IMR-90 (cell line): ENCODE results near the gene CNTNAP3. TPM values are rescaled to one million over a fixed set of nuclear protein-coding genes. Genes with fewer than 3 reads are reported as not detected.
"Not testable (repeated sequence)": the region's sequence is repeated elsewhere in the genome, so short reads cannot be mapped to it uniquely, and the experiment has no call there.

Source experiments
- ATAC-seq: fragments of 200-7000 bp; cut with Tn5 transposase; 2 replicates; pipeline ENCODE4 v1.9.1; 2020; ENCODE audit warnings: low read depth, mild to moderate bottlenecking, moderate library complexity
- Bru-seq: library from RNA; stranded (reverse); fragments of 400-500 nt; gene quantifications from one replicate; lab custom pipeline; 2021; lab: Mats Ljungman, UMichigan
- BruChase-seq, 2 experiments: library from RNA; stranded (reverse); fragments of 400-500 nt; gene quantifications; one replicate each; lab custom pipeline; 2021; lab: Mats Ljungman, UMichigan
- BruUV-seq: library from RNA; stranded (reverse); fragments of 400-500 nt; replicated peaks from 2 replicates; lab custom pipeline; 2021; lab: Mats Ljungman, UMichigan
- CTCF ChIA-PET: fragments of 300-600 bp; formaldehyde crosslinking; extraction: SDS; loops from one replicate; lab custom pipeline; 2021; ENCODE audit warnings: antibody characterized with exemption; lab: Yijun Ruan, JAX
- POLR2A ChIA-PET: fragments of 300-600 bp; sonication (Branson Sonifier 250); formaldehyde crosslinking; loops from one replicate; lab custom pipeline; 2022; ENCODE audit warnings: antibody characterized with exemption; ENCODE audit not compliant: unreplicated experiment; lab: Charles Lee
- DNase-seq: peaks from one replicate; pipeline ENCODE4 v3.0.0; 2013
- H2AFZ ChIP-seq: replicated peaks from 2 replicates; pipeline ENCODE3; 2013; ENCODE audit warnings: low read length, mild to moderate bottlenecking; ENCODE audit not compliant: poor library complexity
- H2AK5ac ChIP-seq: 2 replicates; pipeline ENCODE4 v1.6.1; 2013; ENCODE audit warnings: low read depth, low read length, inconsistent platforms
- H2AK9ac ChIP-seq: replicated peaks from 2 replicates; pipeline ENCODE3; 2013; ENCODE audit warnings: mild to moderate bottlenecking, low read depth, low read length, moderate library complexity; ENCODE audit not compliant: poor library complexity
- H2BK120ac ChIP-seq: 2 replicates; pipeline ENCODE4 v1.6.1; 2013; ENCODE audit warnings: low read depth, low read length, inconsistent platforms
- H2BK15ac ChIP-seq: 3 replicates; pipeline ENCODE4 v1.6.1; 2013; ENCODE audit warnings: low read depth, low read length, inconsistent platforms
- H2BK20ac ChIP-seq: 2 replicates; pipeline ENCODE4 v1.6.1; 2013; ENCODE audit warnings: low read depth, mild to moderate bottlenecking, inconsistent platforms, low read length, moderate library complexity
- H2BK5ac ChIP-seq: 2 replicates; pipeline ENCODE4 v1.6.1; 2013; ENCODE audit warnings: mild to moderate bottlenecking, low read depth, low read length, inconsistent platforms; ENCODE audit not compliant: poor library complexity, severe bottlenecking
- H3K14ac ChIP-seq: replicated peaks from 2 replicates; pipeline ENCODE4 v1.6.1; 2013; ENCODE audit warnings: low read depth, low read length, inconsistent platforms
- H3K18ac ChIP-seq: 2 replicates; pipeline ENCODE4 v1.6.1; 2013; ENCODE audit warnings: low read depth, low read length, control low read depth
- H3K23ac ChIP-seq: 2 replicates; pipeline ENCODE4 v1.6.1; 2013; ENCODE audit warnings: low read depth, low read length, inconsistent platforms
- H3K27ac ChIP-seq: 2 replicates; pipeline ENCODE4 v1.5.1; 2013; ENCODE audit warnings: mild to moderate bottlenecking, control low read depth, low read length; ENCODE audit not compliant: insufficient read depth
- H3K27me3 ChIP-seq: 2 replicates; pipeline ENCODE4 v1.6.1; 2013; ENCODE audit warnings: low read length; ENCODE audit not compliant: control insufficient read depth, insufficient read depth
- H3K36me3 ChIP-seq: 2 replicates; pipeline ENCODE4 v1.6.1; 2013; ENCODE audit warnings: low read length, mixed read lengths; ENCODE audit not compliant: control insufficient read depth, insufficient read depth
- H3K4ac ChIP-seq: 2 replicates; pipeline ENCODE4 v1.6.1; 2013; ENCODE audit warnings: low read depth, low read length, inconsistent platforms
- H3K4me1 ChIP-seq: 2 replicates; pipeline ENCODE4 v1.6.1; 2013; ENCODE audit warnings: low read length, mixed read lengths; ENCODE audit not compliant: control insufficient read depth, insufficient read depth
- H3K4me2 ChIP-seq: 2 replicates; pipeline ENCODE4 v1.6.1; 2013; ENCODE audit warnings: low read depth, mild to moderate bottlenecking, control low read depth, low read length, moderate library complexity
- H3K4me3 ChIP-seq: 2 replicates; pipeline ENCODE4 v1.5.1; 2013; ENCODE audit warnings: low read depth, mild to moderate bottlenecking, control low read depth, low read length, moderate library complexity; ENCODE audit not compliant: insufficient read depth
- H3K56ac ChIP-seq: 2 replicates; pipeline ENCODE4 v1.6.1; 2013; ENCODE audit warnings: low read length, inconsistent platforms; ENCODE audit not compliant: insufficient read depth; ENCODE audit errors: extremely low read depth
- H3K79me1 ChIP-seq, 2 experiments: 2 replicates each; pipeline ENCODE4 v1.6.1; 2013; ENCODE audit warnings: low read length in 2 of 2, inconsistent platforms in 1 of 2, low read depth in 1 of 2
- H3K9ac ChIP-seq: 2 replicates; pipeline ENCODE4 v1.6.1; 2013; ENCODE audit warnings: low read depth, low read length, control low read depth
- H3K9me1 ChIP-seq: 2 replicates; pipeline ENCODE4 v1.6.1; 2013; ENCODE audit warnings: low read length, inconsistent platforms; ENCODE audit not compliant: insufficient read depth
- H3K9me3 ChIP-seq: 2 replicates; pipeline ENCODE4 v1.6.1; 2013; ENCODE audit warnings: low read length; ENCODE audit not compliant: control insufficient read depth, insufficient read depth
- H4K20me1 ChIP-seq: 2 replicates; pipeline ENCODE4 v1.6.1; 2013; ENCODE audit warnings: low read length, inconsistent platforms; ENCODE audit not compliant: insufficient read depth
- H4K5ac ChIP-seq: 2 replicates; pipeline ENCODE4 v1.6.1; 2013; ENCODE audit warnings: mild to moderate bottlenecking, low read depth, low read length, control low read depth
- H4K8ac ChIP-seq, 2 experiments: 2 replicates each; pipeline ENCODE4 v1.6.1; 2013; ENCODE audit warnings: low read depth in 2 of 2, low read length in 2 of 2, control low read depth in 1 of 2, inconsistent platforms in 1 of 2
- H4K91ac ChIP-seq: 2 replicates; pipeline ENCODE4 v1.6.1; 2013; ENCODE audit warnings: low read depth, low read length, inconsistent platforms; ENCODE audit not compliant: insufficient read depth
- WGBS, 2 experiments: methylation state at CpG; one replicate each; pipeline versions ENCODE4 v1.1.5 to v1.1.7; 2013; ENCODE audit warnings: missing lambda C conversion rate in 2 of 2; ENCODE audit not compliant: insufficient read length in 1 of 2; ENCODE audit errors: extremely low coverage in 2 of 2; 5-methylcytosine and 5-hydroxymethylcytosine counted together
- dilution Hi-C: fragments of 300-500 bp; cut with HindIII; formaldehyde crosslinking; loops from one replicate; pipeline ENCODE4 v1.14.3; 2018; ENCODE audit warnings: low sequenced_read_pairs; ENCODE audit not compliant: unreplicated experiment
- in situ Hi-C: fragments of 300-500 bp; cut with MboI; formaldehyde crosslinking; loops from 3 replicates; pipeline ENCODE4 v1.14.3; 2019; ENCODE audit warnings: low sequenced_read_pairs, inconsistent platforms, mixed read lengths
- intact Hi-C: fragments of 100-400 bp; cut with micrococcal nuclease; formaldehyde crosslinking; loops from 2 replicates; pipeline ENCODE4 v1.10.0; 2022
- long read RNA-seq: library from polyadenylated mRNA; unstranded; transcript quantifications from one replicate; pipeline ENCODE4 v2.0.0, GENCODE V29; 2021; ENCODE audit not compliant: unreplicated experiment
- polyA plus RNA-seq, 3 experiments: library from polyadenylated mRNA; depleted of rRNA; stranded (reverse); fragments of >200 nt; gene quantifications; 2 replicates each; pipeline ENCODE4 v1.2.3, GENCODE V29; 2012; ENCODE audit warnings: low replicate concordance in 1 of 3
- total RNA-seq: library from RNA; depleted of rRNA; stranded (reverse); fragments of >200 nt; gene quantifications from 2 replicates; pipeline ENCODE4 v1.2.3, GENCODE V29; 2012; rRNA removed

CNTNAP3 gene
- 0.90 and 1.1 TPM in 2 replicates for total RNA-seq
- polyA plus RNA-seq (2012; rRNA removed): 0.95 and 1.2 TPM in 2 replicates
- polyA plus RNA-seq (2012; cell fraction: cytosol; rRNA removed): 0.35 and 0.46 TPM in 2 replicates
- polyA plus RNA-seq (2012; cell fraction: nucleus; rRNA removed; ENCODE audit: low replicate concordance): 1.5 and 2.3 TPM in 2 replicates
- percentile 35 among the genes with signal in this experiment for Bru-seq, nascent RNA
- percentile 34 among the genes with signal in this experiment for BruChase-seq, experiment 1, labeled RNA remaining after a 6-hour chase
- percentile 28 among the genes with signal in this experiment for BruChase-seq, experiment 2, labeled RNA remaining after a 2-hour chase
- long read RNA-seq, partial matches to known transcripts: 1 of 3 reads
- long read RNA-seq, other reads (novel, unspliced or antisense): 2 of 3 reads

- H4K91ac ChIP-seq, H3K9me1 ChIP-seq, H4K5ac ChIP-seq, BruUV-seq, H2BK5ac ChIP-seq, H3K4me1 ChIP-seq, H2BK15ac ChIP-seq, H2AK5ac ChIP-seq, H2AK9ac ChIP-seq, H3K18ac ChIP-seq, H3K27me3 ChIP-seq, H4K20me1 ChIP-seq, H2AFZ ChIP-seq, H3K4me2 ChIP-seq, ATAC-seq, H3K4ac ChIP-seq, intact Hi-C loops, H3K56ac ChIP-seq, H3K23ac ChIP-seq, dilution Hi-C loops, H3K27ac ChIP-seq, H3K36me3 ChIP-seq, H3K14ac ChIP-seq, H3K9ac ChIP-seq, H4K8ac ChIP-seq, H2BK20ac ChIP-seq, H3K9me3 ChIP-seq, H3K79me1 ChIP-seq, CTCF ChIA-PET, in situ Hi-C loops, H2BK120ac ChIP-seq, POLR2A ChIA-PET: not testable (repeated sequence)
- DNase-seq: peak; percentile 0
- WGBS, 2 experiments: no CpG with 5 or more reads among the region's 42 CpGs
- H3K4me3 ChIP-seq: peak within 1 kb of the TSS; percentile 32; the same call in 1 of the 2 replicates
Observed at GRCh38 chr9:39287980-39288379, at the start of gene CNTNAP3. Gene CNTNAP3 (minus strand): TSS chr9:39288167. CDS start chr9:39288064, 103 bp downstream.

GRCh38 chr9:39279995-39280394 is 8.0 kb downstream of the CNTNAP3 start:
- BruUV-seq, H3K4me3 ChIP-seq: not testable (repeated sequence)

More at GRCh38 chr9:39279995-39280394, 8.0 kb downstream of the CNTNAP3 start:
- H3K18ac ChIP-seq, H2AFZ ChIP-seq, H2BK15ac ChIP-seq, H3K4me2 ChIP-seq, H2BK5ac ChIP-seq, H4K20me1 ChIP-seq, H3K9ac ChIP-seq, H3K27me3 ChIP-seq, H2AK9ac ChIP-seq, H3K56ac ChIP-seq, DNase-seq, ATAC-seq, dilution Hi-C loops, H3K4me1 ChIP-seq, intact Hi-C loops, H3K79me1 ChIP-seq, H3K36me3 ChIP-seq, POLR2A ChIA-PET, CTCF ChIA-PET, H4K91ac ChIP-seq, H2BK20ac ChIP-seq, H3K4ac ChIP-seq, H3K9me3 ChIP-seq, H4K8ac ChIP-seq, in situ Hi-C loops, H3K14ac ChIP-seq, H2BK120ac ChIP-seq, H3K23ac ChIP-seq, H3K27ac ChIP-seq, H3K9me1 ChIP-seq, H4K5ac ChIP-seq, H2AK5ac ChIP-seq: not testable (repeated sequence)
- WGBS, 2 experiments: no CpG with 5 or more reads among the region's 4 CpGs
